H9 (cell line): ENCODE measurements around the gene PAH. TPM values are rescaled to one million over a fixed set of nuclear protein-coding genes. Genes with fewer than 3 reads are reported as not detected.

Source experiments
- DNase-seq: peaks from one replicate; pipeline ENCODE4 v3.0.0-alpha.2; 2017
- H2AFZ ChIP-seq: one replicate; pipeline ENCODE4 v1.6.1; 2013; ENCODE audit warnings: mild to moderate bottlenecking, low read length, control low read depth, moderate library complexity
- H2AK5ac ChIP-seq: 2 replicates; pipeline ENCODE4 v1.6.1; 2013; ENCODE audit warnings: low read length, control low read depth, mixed read lengths; ENCODE audit not compliant: insufficient read length
- H2BK120ac ChIP-seq: one replicate; pipeline ENCODE4 v1.6.1; 2013; ENCODE audit warnings: low read depth, mild to moderate bottlenecking, low read length, control low read depth, inconsistent platforms; ENCODE audit not compliant: poor library complexity, severe bottlenecking
- H2BK12ac ChIP-seq: 2 replicates; pipeline ENCODE4 v1.6.1; 2013; ENCODE audit warnings: low read length, control low read depth, mixed read lengths, low read depth; ENCODE audit not compliant: insufficient read length
- H2BK15ac ChIP-seq: 2 replicates; pipeline ENCODE4 v1.6.1; 2013; ENCODE audit warnings: low read depth, low read length, control low read depth
- H2BK20ac ChIP-seq: one replicate; pipeline ENCODE4 v1.6.1; 2013; ENCODE audit warnings: low read depth, mild to moderate bottlenecking, low read length, control low read depth, inconsistent platforms; ENCODE audit not compliant: poor library complexity, severe bottlenecking
- H2BK5ac ChIP-seq: 2 replicates; pipeline ENCODE4 v1.6.1; 2013; ENCODE audit warnings: low read length, control low read depth, mixed read lengths; ENCODE audit not compliant: insufficient read length
- H3K14ac ChIP-seq: 2 replicates; pipeline ENCODE4 v1.6.1; 2013; ENCODE audit warnings: low read length, control low read depth; ENCODE audit not compliant: insufficient read depth
- H3K18ac ChIP-seq: 2 replicates; pipeline ENCODE4 v1.6.1; 2013; ENCODE audit warnings: low read depth, mild to moderate bottlenecking, mixed read lengths, low read length, control low read depth; ENCODE audit not compliant: insufficient read length
- H3K23ac ChIP-seq: 2 replicates; pipeline ENCODE4 v1.6.1; 2013; ENCODE audit warnings: low read length, control low read depth, mixed read lengths, low read depth; ENCODE audit not compliant: insufficient read length
- H3K23me2 ChIP-seq: 2 replicates; pipeline ENCODE4 v1.6.1; 2013; ENCODE audit warnings: low read depth, mild to moderate bottlenecking, mixed read lengths, low read length, control low read depth; ENCODE audit not compliant: insufficient read length, poor library complexity, severe bottlenecking
- H3K27ac ChIP-seq: 2 replicates; pipeline ENCODE4 v1.5.1; 2013; ENCODE audit warnings: low read length, control low read depth, mixed read lengths, low read depth; ENCODE audit not compliant: insufficient read length
- H3K27me3 ChIP-seq: 2 replicates; pipeline ENCODE4 v1.6.1; 2013; ENCODE audit warnings: low read length, control low read depth, inconsistent platforms; ENCODE audit not compliant: insufficient read depth
- H3K4ac ChIP-seq: 2 replicates; pipeline ENCODE4 v1.6.1; 2013; ENCODE audit warnings: low read depth, mild to moderate bottlenecking, control low read depth, inconsistent platforms, low read length, moderate library complexity
- H3K4me1 ChIP-seq: 2 replicates; pipeline ENCODE4 v1.6.1; 2013; ENCODE audit warnings: low read length, control low read depth, inconsistent platforms; ENCODE audit not compliant: insufficient read depth
- H3K4me2 ChIP-seq: 2 replicates; pipeline ENCODE4 v1.6.1; 2013; ENCODE audit warnings: low read length, control low read depth, mixed read lengths; ENCODE audit not compliant: insufficient read length, insufficient read depth
- H3K56ac ChIP-seq: 2 replicates; pipeline ENCODE4 v1.6.1; 2013; ENCODE audit warnings: low read depth, mild to moderate bottlenecking, mixed read lengths, low read length, control low read depth; ENCODE audit not compliant: insufficient read length
- H3K79me1 ChIP-seq: 2 replicates; pipeline ENCODE4 v1.6.1; 2013; ENCODE audit warnings: low read depth, mild to moderate bottlenecking, moderate library complexity, low read length, control low read depth, inconsistent platforms; ENCODE audit not compliant: insufficient read depth, poor library complexity, severe bottlenecking
- H3K79me2 ChIP-seq: 2 replicates; pipeline ENCODE4 v1.6.1; 2013; ENCODE audit warnings: low read length, control low read depth, inconsistent platforms; ENCODE audit not compliant: insufficient read depth
- H3K9ac ChIP-seq: 2 replicates; pipeline ENCODE4 v1.6.1; 2013; ENCODE audit warnings: low read length, control low read depth, mixed read lengths; ENCODE audit not compliant: insufficient read length; ENCODE audit errors: extremely low read depth
- H3K9me3 ChIP-seq: one replicate; pipeline ENCODE4 v1.6.1; 2013; ENCODE audit warnings: low read depth, low read length, inconsistent platforms; ENCODE audit not compliant: control insufficient read depth
- H3T11ph ChIP-seq: one replicate; pipeline ENCODE4 v1.6.1; 2013; ENCODE audit warnings: mild to moderate bottlenecking, low read length, control low read depth, inconsistent platforms
- H4K20me1 ChIP-seq: one replicate; pipeline ENCODE4 v1.6.1; 2013; ENCODE audit not compliant: control insufficient read depth, insufficient read length, insufficient read depth
- H4K5ac ChIP-seq: 2 replicates; pipeline ENCODE4 v1.6.1; 2013; ENCODE audit warnings: low read depth, mild to moderate bottlenecking, mixed read lengths, low read length, control low read depth; ENCODE audit not compliant: insufficient read length
- H4K8ac ChIP-seq: replicated peaks from 2 replicates; pipeline ENCODE4 v1.6.1; 2013; ENCODE audit warnings: low read length, control low read depth, mixed read lengths, low read depth; ENCODE audit not compliant: insufficient read length
- H4K91ac ChIP-seq: 2 replicates; pipeline ENCODE4 v1.6.1; 2013; ENCODE audit warnings: low read depth, mild to moderate bottlenecking, moderate library complexity, mixed read lengths, low read length, control low read depth; ENCODE audit not compliant: insufficient read length
- H3K27ac Mint-ChIP-seq, 3 experiments: 2 replicates in 2 of 3; 3 replicates in 1 of 3; pipeline ENCODE4 v1.8.0; 2020 to 2021; ENCODE audit warnings: mixed read lengths in 3 of 3, mild to moderate bottlenecking in 1 of 3, moderate library complexity in 1 of 3
- H3K27me3 Mint-ChIP-seq: 2 replicates; pipeline ENCODE4 v1.8.0; 2021; ENCODE audit warnings: low read depth, mild to moderate bottlenecking, moderate library complexity, mixed read lengths
- H3K36me3 Mint-ChIP-seq, 3 experiments: 2 replicates in 2 of 3; 3 replicates in 1 of 3; pipeline ENCODE4 v1.8.0; 2020 to 2021; ENCODE audit warnings: low read depth in 3 of 3, mixed read lengths in 3 of 3; ENCODE audit not compliant: insufficient read depth in 1 of 3
- H3K4me1 Mint-ChIP-seq, 2 experiments: 2 replicates each; pipeline ENCODE4 v1.8.0; 2020; ENCODE audit warnings: mixed read lengths in 2 of 2
- H3K4me3 Mint-ChIP-seq, 2 experiments: 2 replicates in 1 of 2; 3 replicates in 1 of 2; pipeline ENCODE4 v1.8.0; 2020 to 2021; ENCODE audit warnings: mild to moderate bottlenecking in 2 of 2, mixed read lengths in 2 of 2, moderate library complexity in 1 of 2
- H3K9me3 Mint-ChIP-seq, 2 experiments: 2 replicates in 1 of 2; 3 replicates in 1 of 2; pipeline ENCODE4 v1.8.0; 2020; ENCODE audit warnings: mild to moderate bottlenecking in 2 of 2, mixed read lengths in 2 of 2, moderate library complexity in 1 of 2
- WGBS: extraction: QIAGEN DNeasy Blood & Tissue Kit; methylation state at CpG from one replicate; pipeline ENCODE4 v1.1.7; 2013; ENCODE audit warnings: missing lambda C conversion rate, low lambda C conversion rate, mixed read lengths; ENCODE audit not compliant: insufficient read length; ENCODE audit errors: extremely low coverage; 5-methylcytosine and 5-hydroxymethylcytosine counted together
- total RNA-seq: library from RNA; stranded (reverse); gene quantifications from 2 replicates; pipeline ENCODE4 v1.2.1, GENCODE V29; 2021
- TF ChIP-seq, protein P1 (sequence below): fragments of 200-600 bp; sonication (generic); conservative IDR thresholded peaks from 3 replicates; pipeline ENCODE4 v1.8.0; 2021; ENCODE audit warnings: antibody characterized with exemption, mild to moderate bottlenecking

Gene PAH
- total RNA-seq, 1 experiment from 2014 or later: 6.1 TPM

DNA sequence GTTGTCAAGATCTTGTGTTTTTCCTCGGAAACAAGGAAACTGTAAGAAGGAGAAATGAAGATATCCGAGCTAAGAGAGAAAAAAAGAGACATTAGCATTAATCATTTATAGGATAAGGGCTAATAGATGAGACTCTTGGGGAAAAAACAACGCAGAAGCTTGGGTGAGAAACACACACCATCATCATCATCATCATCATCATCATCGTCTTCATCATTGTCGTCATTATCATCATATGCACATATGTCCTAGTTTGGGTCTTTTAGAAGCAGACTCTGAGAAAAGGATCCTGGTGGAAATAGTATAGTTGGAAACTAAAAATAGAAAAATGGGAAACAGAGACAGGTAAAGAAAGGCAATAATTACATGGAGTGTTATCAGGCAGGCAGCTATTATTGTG, 95.9 kb downstream of the PAH start:
- no peak overlapping the region for H3K23ac ChIP-seq
- no peak overlapping the region for H3K14ac ChIP-seq
- no peak overlapping the region for H2BK120ac ChIP-seq
- no peak overlapping the region for H2BK20ac ChIP-seq
- H2BK5ac ChIP-seq: no peak overlapping the region
- WGBS: no CpG with 5 or more reads among the region's 5 CpGs
- no peaks in the 10 kb centered on the region for H3K79me2 ChIP-seq
- peaks cover 60% of the 10 kb centered on the region for H3K27me3 Mint-ChIP-seq
- H4K20me1 ChIP-seq: no peaks in the 10 kb centered on the region
- H3K9me3 Mint-ChIP-seq: no peaks in the 10 kb centered on the region
- TF ChIP-seq, protein P1, sequence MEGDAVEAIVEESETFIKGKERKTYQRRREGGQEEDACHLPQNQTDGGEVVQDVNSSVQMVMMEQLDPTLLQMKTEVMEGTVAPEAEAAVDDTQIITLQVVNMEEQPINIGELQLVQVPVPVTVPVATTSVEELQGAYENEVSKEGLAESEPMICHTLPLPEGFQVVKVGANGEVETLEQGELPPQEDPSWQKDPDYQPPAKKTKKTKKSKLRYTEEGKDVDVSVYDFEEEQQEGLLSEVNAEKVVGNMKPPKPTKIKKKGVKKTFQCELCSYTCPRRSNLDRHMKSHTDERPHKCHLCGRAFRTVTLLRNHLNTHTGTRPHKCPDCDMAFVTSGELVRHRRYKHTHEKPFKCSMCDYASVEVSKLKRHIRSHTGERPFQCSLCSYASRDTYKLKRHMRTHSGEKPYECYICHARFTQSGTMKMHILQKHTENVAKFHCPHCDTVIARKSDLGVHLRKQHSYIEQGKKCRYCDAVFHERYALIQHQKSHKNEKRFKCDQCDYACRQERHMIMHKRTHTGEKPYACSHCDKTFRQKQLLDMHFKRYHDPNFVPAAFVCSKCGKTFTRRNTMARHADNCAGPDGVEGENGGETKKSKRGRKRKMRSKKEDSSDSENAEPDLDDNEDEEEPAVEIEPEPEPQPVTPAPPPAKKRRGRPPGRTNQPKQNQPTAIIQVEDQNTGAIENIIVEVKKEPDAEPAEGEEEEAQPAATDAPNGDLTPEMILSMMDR: no peak
- DNase-seq: no peak
- H3K79me1 ChIP-seq: no peaks in the 10 kb centered on the region
- H3K23me2 ChIP-seq: no peaks in the 10 kb centered on the region
- H3K4me3 Mint-ChIP-seq: no peak overlapping the region
- H2AK5ac ChIP-seq: no peak overlapping the region
- no peak overlapping the region for H3K4ac ChIP-seq
- no peak overlapping the region for H2AFZ ChIP-seq
- no peak overlapping the region for H3K56ac ChIP-seq
- no peak overlapping the region for H2BK12ac ChIP-seq
- no peaks in the 10 kb centered on the region for H3K4me1 ChIP-seq
- H3K18ac ChIP-seq: no peak overlapping the region
- H4K91ac ChIP-seq: no peak overlapping the region
- no peak overlapping the region for H3T11ph ChIP-seq
- no peak overlapping the region for H4K8ac ChIP-seq
- no peak overlapping the region for H3K27ac ChIP-seq
- H3K27ac Mint-ChIP-seq: no peak overlapping the region
- peaks cover 8 to 21% of the 10 kb centered on the region in 2 experiments for H3K4me1 Mint-ChIP-seq
- H3K9ac ChIP-seq: no peak overlapping the region
- H4K5ac ChIP-seq: no peak overlapping the region
- H3K27me3 ChIP-seq: peaks cover 11% of the 10 kb centered on the region; the same call in 1 of the 2 replicates
- H2BK15ac ChIP-seq: no peak overlapping the region
- H3K4me2 ChIP-seq: no peak overlapping the region
- no peaks in the 10 kb centered on the region for H3K9me3 ChIP-seq
- H3K36me3 Mint-ChIP-seq: no peaks in the 10 kb centered on the region
